Panc1 (cell line): ENCODE measurements around the gene ROCK2. TPM values are rescaled to one million over a fixed set of nuclear protein-coding genes. Genes with fewer than 3 reads are reported as not detected.

Experiments
- ATAC-seq: fragments of 200-7000 bp; cut with Tn5 transposase; 2 replicates; pipeline ENCODE4 v1.9.1; 2020; ENCODE audit warnings: mild to moderate bottlenecking, moderate library complexity
- BruUV-seq: library from RNA; stranded (reverse); fragments of 400-500 nt; replicated peaks from 2 replicates; lab custom pipeline; 2021; lab: Mats Ljungman, UMichigan
- CTCF ChIA-PET: fragments of 300-600 bp; sonication (Branson Sonifier 250); formaldehyde crosslinking; loops from one replicate; lab custom pipeline; 2022; ENCODE audit warnings: antibody characterized with exemption; lab: Charles Lee
- POLR2A ChIA-PET: fragments of 300-600 bp; sonication (Branson Sonifier 250); formaldehyde crosslinking; loops from one replicate; lab custom pipeline; 2022; ENCODE audit warnings: antibody characterized with exemption; lab: Charles Lee
- DNase-seq: peaks from one replicate; pipeline ENCODE4 v3.0.0-alpha.2; 2010; ENCODE audit warnings: low read depth, low spot score
- H3K27ac ChIP-seq: 2 replicates; pipeline ENCODE4 v1.5.1; 2011; ENCODE audit warnings: mild to moderate bottlenecking, low read length, inconsistent platforms
- H3K27me3 ChIP-seq: fragments of 200-500 bp; sonication (Bioruptor generic); 2 replicates; pipeline ENCODE4 v1.6.0; 2014; ENCODE audit warnings: low read length, inconsistent platforms; ENCODE audit not compliant: control insufficient read depth, insufficient read depth
- H3K36me3 ChIP-seq: fragments of 200-500 bp; sonication (Bioruptor generic); 2 replicates; pipeline ENCODE4 v1.5.1; 2014; ENCODE audit warnings: inconsistent platforms, mild to moderate bottlenecking, low read length, moderate library complexity; ENCODE audit not compliant: control insufficient read depth, insufficient read depth
- H3K4me1 ChIP-seq: 2 replicates; pipeline ENCODE4 v1.5.1; 2011; ENCODE audit warnings: inconsistent platforms, mild to moderate bottlenecking, low read length, moderate library complexity; ENCODE audit not compliant: control insufficient read depth, insufficient read depth
- H3K4me3 ChIP-seq, 2 experiments: 2 replicates each; pipeline ENCODE4 v1.5.1; 2011 to 2012; ENCODE audit warnings: low read depth in 2 of 2, low read length in 2 of 2, mild to moderate bottlenecking in 2 of 2, inconsistent platforms in 1 of 2, moderate library complexity in 1 of 2
- H3K9me3 ChIP-seq: fragments of 200-500 bp; sonication (Bioruptor generic); 2 replicates; pipeline ENCODE4 v1.5.1; 2014; ENCODE audit warnings: low read depth, mild to moderate bottlenecking, inconsistent platforms, low read length, moderate library complexity; ENCODE audit not compliant: control insufficient read depth, insufficient read depth
- POLR2AphosphoS5 ChIP-seq: IDR thresholded peaks from 2 replicates; pipeline ENCODE4 v1.6.1; 2012; ENCODE audit warnings: mild to moderate bottlenecking, low read depth, low read length, moderate library complexity
- REST ChIP-seq, 2 experiments: IDR thresholded peaks; 2 replicates each; pipeline ENCODE4 v1.6.1; 2011 to 2012; ENCODE audit warnings: low read depth in 2 of 2, control low read depth in 1 of 2, low read length in 1 of 2, mild to moderate bottlenecking in 1 of 2, moderate library complexity in 1 of 2; ENCODE audit not compliant: insufficient read depth in 1 of 2
- SIN3A ChIP-seq: IDR thresholded peaks from 2 replicates; pipeline ENCODE4 v1.6.1; 2012; ENCODE audit warnings: low read depth, mild to moderate bottlenecking, low read length, moderate library complexity, borderline replicate concordance; ENCODE audit not compliant: insufficient read depth
- TCF7L2 ChIP-seq: IDR thresholded peaks from 2 replicates; pipeline ENCODE4 v1.6.1; 2011; ENCODE audit warnings: mild to moderate bottlenecking, low read depth, low read length, inconsistent platforms
- in situ Hi-C: cut with HindIII; loops from 2 replicates; pipeline ENCODE4 v1.10.0; 2016; ENCODE audit warnings: low sequenced_read_pairs, low pct_unique_long_range_greater_than_20kb
- intact Hi-C: fragments of 100-400 bp; cut with micrococcal nuclease; formaldehyde crosslinking; loops from one replicate; pipeline ENCODE4 v1.10.0; 2022; ENCODE audit not compliant: unreplicated experiment
- total RNA-seq: library from RNA; stranded (reverse); gene quantifications from one replicate; pipeline ENCODE4 v1.2.1, GENCODE V29; 2021; ENCODE audit not compliant: unreplicated experiment
- TF ChIP-seq, protein P1 (sequence below): fragments of 450-650 bp; IDR thresholded peaks from 2 replicates; pipeline ENCODE4 v1.5.1; 2017; ENCODE audit warnings: mild to moderate bottlenecking

The ROCK2 gene
- total RNA-seq, 1 experiment from 2014 or later, result 47.9 TPM

- Histone ChIP-seq H3K36me3 (peaks cover 12% of the 10 kb centered on the region; the same call in 1 of the 2 replicates), H3K9me3 (no peaks in the 10 kb centered on the region), H3K4me3 (no peak overlapping the region), H3K27ac (no peak overlapping the region), H3K4me1 (peaks cover 19% of the 10 kb centered on the region), H3K27me3 (no peaks in the 10 kb centered on the region)
- ChIA-PET POLR2A (interaction anchor here (0.6 to 0.7 kb wide), 2 partner anchors 38 to 137 kb away, joined by 3 to 8 read pairs; no protein-coding TSS in a partner anchor), CTCF (interaction anchor here (0.9 kb wide), 1 partner anchor 75 kb away, joined by 4 read pairs; a partner anchor contains a TSS)
- no TSS peak for BruUV-seq
- ATAC-seq (no peak), DNase-seq (no peak)
- intact Hi-C loops, result no loop called here
- in situ Hi-C loops, result no loop called here
- TF ChIP-seq SIN3A, result no peak
- TF ChIP-seq POLR2AphosphoS5, result no peak
- TF ChIP-seq, protein P1, sequence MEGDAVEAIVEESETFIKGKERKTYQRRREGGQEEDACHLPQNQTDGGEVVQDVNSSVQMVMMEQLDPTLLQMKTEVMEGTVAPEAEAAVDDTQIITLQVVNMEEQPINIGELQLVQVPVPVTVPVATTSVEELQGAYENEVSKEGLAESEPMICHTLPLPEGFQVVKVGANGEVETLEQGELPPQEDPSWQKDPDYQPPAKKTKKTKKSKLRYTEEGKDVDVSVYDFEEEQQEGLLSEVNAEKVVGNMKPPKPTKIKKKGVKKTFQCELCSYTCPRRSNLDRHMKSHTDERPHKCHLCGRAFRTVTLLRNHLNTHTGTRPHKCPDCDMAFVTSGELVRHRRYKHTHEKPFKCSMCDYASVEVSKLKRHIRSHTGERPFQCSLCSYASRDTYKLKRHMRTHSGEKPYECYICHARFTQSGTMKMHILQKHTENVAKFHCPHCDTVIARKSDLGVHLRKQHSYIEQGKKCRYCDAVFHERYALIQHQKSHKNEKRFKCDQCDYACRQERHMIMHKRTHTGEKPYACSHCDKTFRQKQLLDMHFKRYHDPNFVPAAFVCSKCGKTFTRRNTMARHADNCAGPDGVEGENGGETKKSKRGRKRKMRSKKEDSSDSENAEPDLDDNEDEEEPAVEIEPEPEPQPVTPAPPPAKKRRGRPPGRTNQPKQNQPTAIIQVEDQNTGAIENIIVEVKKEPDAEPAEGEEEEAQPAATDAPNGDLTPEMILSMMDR, result no peak
- no peak for TF ChIP-seq TCF7L2
- TF ChIP-seq REST (IDR thresholded peaks at IDR 0.05; ENCODE audit: insufficient read depth in 1 of 2, low read depth in 2 of 2, low read length in 1 of 2), result no peak
Measured at GRCh38 chr2:11208083-11208482, 136.4 kb downstream of the ROCK2 start.

GRCh38 chr2:11203480-11203879 is 141.0 kb downstream of the ROCK2 start:
- POLR2A ChIA-PET, result no interaction called here
- Histone ChIP-seq H3K36me3 (peaks cover 25% of the 10 kb centered on the region), H3K9me3 (no peaks in the 10 kb centered on the region), H3K27ac (no peak overlapping the region; the same call in 1 of the 2 replicates), H3K4me3 (no peak overlapping the region), H3K27me3 (no peaks in the 10 kb centered on the region), H3K4me1 (peaks cover 19% of the 10 kb centered on the region)
- ATAC-seq, result peak; percentile 93
- intact Hi-C loops (no loop called here), in situ Hi-C loops (no loop called here)
- CTCF ChIA-PET, result interaction anchor here (0.5 kb wide), 1 partner anchor 131 kb away, joined by 3 read pairs; no protein-coding TSS in a partner anchor
- BruUV-seq, result no TSS peak
- no peak for TF ChIP-seq REST (IDR thresholded peaks at IDR 0.05; ENCODE audit: insufficient read depth in 1 of 2, low read depth in 2 of 2, low read length in 1 of 2)
- 0 out of 2 replicates have a peak, but pooled peaks have one; percentile 27 for TF ChIP-seq TCF7L2
- DNase-seq, result peak; percentile 88
